GM12892 (cell line): ENCODE data around the gene C11orf24.

ENCODE experiments used
- DNase-seq: peaks from one replicate; pipeline ENCODE4 v3.0.0; 2011; ENCODE audit not compliant: insufficient read length
- FAIRE-seq: peaks from 2 replicates; lab custom pipeline; 2011; peaks lifted over from hg19 to GRCh38; lab: Jason Lieb, UNC
- POLR2A ChIP-seq: IDR thresholded peaks from 2 replicates; pipeline ENCODE4 v1.6.1; 2011; ENCODE audit warnings: low read depth, low read length, control low read depth
- POLR2AphosphoS5 ChIP-seq: IDR thresholded peaks from 2 replicates; pipeline ENCODE4 v1.6.1; 2011; ENCODE audit warnings: low read depth, low read length, control low read depth
- TAF1 ChIP-seq: IDR thresholded peaks from 2 replicates; pipeline ENCODE4 v1.6.1; 2011; ENCODE audit warnings: low read depth, mild to moderate bottlenecking, control low read depth, low read length, borderline replicate concordance

Gene C11orf24

GRCh38 chr11:68275721-68276507 is 4.1 kb upstream of the C11orf24 start:
- no peak for FAIRE-seq
- DNase-seq, result no peak
- no peak for TF ChIP-seq POLR2A
- no peak for TF ChIP-seq POLR2AphosphoS5
- no peak for TF ChIP-seq TAF1

- FAIRE-seq, result no peak
- no peak for DNase-seq
- TF ChIP-seq TAF1 (no peak), POLR2A (no peak), POLR2AphosphoS5 (no peak)
These were observed 2.5 kb upstream of the C11orf24 start for GRCh38 chr11:68274306-68274705.

GRCh38 chr11:68273026-68273738 is 1.4 kb upstream of the C11orf24 start:
- FAIRE-seq (peak; percentile 60), DNase-seq (no peak)
- TF ChIP-seq POLR2A (0 out of 2 replicates have a peak, but pooled peaks have one; percentile 14), TAF1 (no peak)

GRCh38 chr11:68271023-68271780 is 571 bp downstream of the C11orf24 start:
- TF ChIP-seq POLR2A, result no peak
- no peak for TF ChIP-seq POLR2AphosphoS5
- TF ChIP-seq TAF1, result no peak
- DNase-seq, result peak; percentile 63
- FAIRE-seq, result peak; percentile 85

GRCh38 chr11:68270196-68271022 is 1.4 kb downstream of the C11orf24 start:
- FAIRE-seq (no peak), DNase-seq (no peak)
- TF ChIP-seq POLR2A (no peak), TAF1 (no peak), POLR2AphosphoS5 (no peak; the same call in 1 of the 2 replicates)

GRCh38 chr11:68269414-68270081 is 2.2 kb downstream of the C11orf24 start:
- FAIRE-seq (no peak), DNase-seq (no peak)
- TF ChIP-seq POLR2A, result no peak
- peak; percentile 59; the same call in 1 of the 2 replicates for TF ChIP-seq POLR2AphosphoS5

- no peak for DNase-seq
- TF ChIP-seq POLR2AphosphoS5 (no peak), POLR2A (no peak), TAF1 (no peak)
- no peak for FAIRE-seq
These were observed 3.9 kb downstream of the C11orf24 start for GRCh38 chr11:68267881-68268240.

GRCh38 chr11:68266936-68267880 is 4.6 kb downstream of the C11orf24 start:
- TF ChIP-seq TAF1 (no peak), POLR2A (no peak), POLR2AphosphoS5 (no peak)
- FAIRE-seq (peak; percentile 50), DNase-seq (no peak)

- FAIRE-seq (peak; percentile 94), DNase-seq (peak; percentile 73)
- no peak for TF ChIP-seq POLR2AphosphoS5
- TF ChIP-seq TAF1, result no peak
- no peak for TF ChIP-seq POLR2A
These were observed 5.5 kb downstream of the C11orf24 start for GRCh38 chr11:68266121-68266891.
